Naive B cell (primary cell): Measurements from ENCODE around the gene FTSJ1. TPM values are rescaled to one million over a fixed set of nuclear protein-coding genes. Genes with fewer than 3 reads are reported as not detected.
A peak's percentile ranks its signal among the peaks of the same experiment; 100 is the strongest.

Source experiments
- ATAC-seq, 2 donors: fragments of 150-1000 bp; cut with Tn5 transposase; 2 replicates each; pipeline ENCODE4 v1.10.0; 2021; ENCODE audit warnings: low read depth in 2 of 2, mild to moderate bottlenecking in 2 of 2, moderate library complexity in 2 of 2
- DNase-seq: peaks from one replicate; pipeline ENCODE4 v3.0.0; 2022
- H3K27ac Mint-ChIP-seq, 6 donors: one replicate each; pipeline ENCODE4 v1.8.0; 2020 to 2022; ENCODE audit warnings: mild to moderate bottlenecking in 6 of 6, mixed read lengths in 6 of 6, moderate library complexity in 5 of 6, inconsistent platforms in 2 of 6
- H3K27me3 Mint-ChIP-seq, 3 donors: one replicate each; pipeline ENCODE4 v1.8.0; 2021 to 2022; ENCODE audit warnings: mixed read lengths in 3 of 3, mild to moderate bottlenecking in 1 of 3
- H3K36me3 Mint-ChIP-seq, 2 donors: one replicate each; pipeline ENCODE4 v1.8.0; 2020 to 2022; ENCODE audit warnings: mixed read lengths in 2 of 2, inconsistent platforms in 1 of 2, mild to moderate bottlenecking in 1 of 2
- H3K4me1 Mint-ChIP-seq, 3 donors: one replicate each; pipeline ENCODE4 v1.8.0; 2020 to 2022; ENCODE audit warnings: mixed read lengths in 3 of 3, inconsistent platforms in 1 of 3, mild to moderate bottlenecking in 1 of 3, moderate library complexity in 1 of 3
- H3K4me3 Mint-ChIP-seq, 8 donors: one replicate each; pipeline ENCODE4 v1.8.0; 2020 to 2022; ENCODE audit warnings: mild to moderate bottlenecking in 8 of 8, mixed read lengths in 8 of 8, moderate library complexity in 8 of 8, inconsistent platforms in 2 of 8
- H3K9me3 Mint-ChIP-seq, 7 donors: one replicate each; pipeline ENCODE4 v1.8.0; 2020 to 2022; ENCODE audit warnings: mixed read lengths in 7 of 7, mild to moderate bottlenecking in 5 of 7, inconsistent platforms in 2 of 7, moderate library complexity in 1 of 7
- polyA plus RNA-seq, 6 donors: library from polyadenylated mRNA; unstranded; fragments of 300-500 nt; fragmentation: Illumina TruSeq; gene quantifications; one replicate each; pipeline ENCODE4 v1.2.3, GENCODE V29; 2021; ENCODE audit warnings: low read depth in 6 of 6

FTSJ1 gene
- polyA plus RNA-seq, 6 donors from 2014 or later = 45.1 to 72.0 (median 57.5) TPM

- Mint-ChIP-seq H3K36me3 (no peaks in the 10 kb centered on the region), H3K9me3 (peaks cover 0 to 4% (median 1%) of the 10 kb centered on the region in 7 donors), H3K27ac (no peak overlapping the region), H3K4me3 (peak overlapping the region in 1 of 8 donors; percentile 18), H3K4me1 (peaks cover 29 to 38% (median 37%) of the 10 kb centered on the region in 3 donors), H3K27me3 (no peaks in the 10 kb centered on the region)
- ATAC-seq (no peak), DNase-seq (no peak)
These were observed 1.9 kb upstream of the FTSJ1 start for GRCh38 chrX:48474127-48474526.

GRCh38 chrX:48474581-48474980 lies 1.4 kb upstream of the FTSJ1 start:
- H3K27ac Mint-ChIP-seq = peak overlapping the region in 1 of 6 donors; percentile 54
- no peaks in the 10 kb centered on the region for H3K36me3 Mint-ChIP-seq
- H3K9me3 Mint-ChIP-seq = peaks cover 0 to 4% (median 1%) of the 10 kb centered on the region in 7 donors
- DNase-seq (no peak), ATAC-seq (no peak)
- peak overlapping the region in 2 of 8 donors; percentile 74 to 96 for H3K4me3 Mint-ChIP-seq
- H3K27me3 Mint-ChIP-seq = no peaks in the 10 kb centered on the region
- H3K4me1 Mint-ChIP-seq = peaks cover 27 to 34% (median 33%) of the 10 kb centered on the region in 3 donors

- Mint-ChIP-seq H3K4me1 (peaks cover 26 to 29% (median 29%) of the 10 kb centered on the region in 3 donors), H3K9me3 (peaks cover 0 to 4% (median 1%) of the 10 kb centered on the region in 7 donors), H3K36me3 (peaks cover 0 to 3% of the 10 kb centered on the region in 2 donors), H3K27me3 (no peaks in the 10 kb centered on the region), H3K27ac (peak overlapping the region in 5 of 6 donors; percentile 77 to 95 (median 93)), H3K4me3 (peak overlapping the region; percentile 83 to 96 (median 92))
- ATAC-seq (no peak), DNase-seq (no peak)
These were observed 703 bp upstream of the FTSJ1 start for GRCh38 chrX:48475296-48475695.

GRCh38 chrX:48476919-48477318 lies 920 bp downstream of the FTSJ1 start:
- DNase-seq (no peak), ATAC-seq (no peak)
- H3K4me3 Mint-ChIP-seq = peak overlapping the region; percentile 83 to 96 (median 92)
- H3K36me3 Mint-ChIP-seq = peaks cover 0 to 9% of the 10 kb centered on the region in 2 donors
- no peaks in the 10 kb centered on the region for H3K27me3 Mint-ChIP-seq
- peaks cover 29% of the 10 kb centered on the region in 3 donors for H3K4me1 Mint-ChIP-seq
- peak overlapping the region; percentile 84 to 95 (median 92) for H3K27ac Mint-ChIP-seq
- H3K9me3 Mint-ChIP-seq = peaks cover 0 to 4% (median 2%) of the 10 kb centered on the region in 7 donors

- peaks cover 0 to 4% (median 1%) of the 10 kb centered on the region in 7 donors for H3K9me3 Mint-ChIP-seq
- H3K4me1 Mint-ChIP-seq = peaks cover 29% of the 10 kb centered on the region in 3 donors
- peak overlapping the region in 3 of 8 donors; percentile 29 to 83 (median 69) for H3K4me3 Mint-ChIP-seq
- H3K27ac Mint-ChIP-seq = peak overlapping the region in 2 of 6 donors; percentile 65 to 74
- no peaks in the 10 kb centered on the region for H3K27me3 Mint-ChIP-seq
- H3K36me3 Mint-ChIP-seq = peaks cover 0 to 9% of the 10 kb centered on the region in 2 donors
- ATAC-seq (no peak), DNase-seq (no peak)
These were observed 2.2 kb downstream of the FTSJ1 start for GRCh38 chrX:48477960-48478755.

GRCh38 chrX:48478806-48479205 lies 2.8 kb downstream of the FTSJ1 start:
- H3K4me3 Mint-ChIP-seq = peak overlapping the region in 1 of 8 donors; percentile 41

GRCh38 chrX:48480142-48480541 lies 4.1 kb downstream of the FTSJ1 start:
- Mint-ChIP-seq H3K4me1 (peaks cover 25 to 29% (median 27%) of the 10 kb centered on the region in 3 donors), H3K36me3 (peaks cover 0 to 9% of the 10 kb centered on the region in 2 donors), H3K27me3 (no peaks in the 10 kb centered on the region), H3K27ac (peak overlapping the region in 2 of 6 donors; percentile 8 to 61), H3K4me3 (no peak overlapping the region), H3K9me3 (peaks cover 0 to 4% (median 0%) of the 10 kb centered on the region in 7 donors)
- DNase-seq = no peak
- no peak for ATAC-seq

More at GRCh38 chrX:48478806-48479205, 2.8 kb downstream of the FTSJ1 start:
- Mint-ChIP-seq H3K9me3 (peaks cover 0 to 4% (median 1%) of the 10 kb centered on the region in 7 donors), H3K27me3 (no peaks in the 10 kb centered on the region), H3K36me3 (peaks cover 0 to 9% of the 10 kb centered on the region in 2 donors), H3K4me1 (peaks cover 29% of the 10 kb centered on the region in 3 donors), H3K27ac (no peak overlapping the region)
- no peak for ATAC-seq
- DNase-seq = no peak

- no peak for ATAC-seq
- no peak for DNase-seq
- Mint-ChIP-seq H3K9me3 (peaks cover 0 to 4% (median 0%) of the 10 kb centered on the region in 7 donors), H3K4me3 (no peak overlapping the region), H3K27ac (no peak overlapping the region), H3K4me1 (peaks cover 23 to 29% (median 25%) of the 10 kb centered on the region in 3 donors), H3K27me3 (no peaks in the 10 kb centered on the region), H3K36me3 (peaks cover 0 to 9% of the 10 kb centered on the region in 2 donors)
These were observed 4.6 kb downstream of the FTSJ1 start for GRCh38 chrX:48480583-48480982.

- no peak overlapping the region for H3K27ac Mint-ChIP-seq
- H3K4me1 Mint-ChIP-seq = peaks cover 8 to 13% (median 9%) of the 10 kb centered on the region in 3 donors
- H3K36me3 Mint-ChIP-seq = peaks cover 0 to 9% of the 10 kb centered on the region in 2 donors
- no peaks in the 10 kb centered on the region for H3K27me3 Mint-ChIP-seq
- DNase-seq = no peak
- no peak for ATAC-seq
- H3K4me3 Mint-ChIP-seq = no peak overlapping the region
- H3K9me3 Mint-ChIP-seq = peaks cover 0 to 4% (median 0%) of the 10 kb centered on the region in 7 donors
These were observed 6.5 kb downstream of the FTSJ1 start for GRCh38 chrX:48482526-48482925.

GRCh38 chrX:48487362-48487798 lies 11.4 kb downstream of the FTSJ1 start:
- no peak overlapping the region for H3K4me3 Mint-ChIP-seq
- no peaks in the 10 kb centered on the region for H3K4me1 Mint-ChIP-seq
- H3K9me3 Mint-ChIP-seq = no peaks in the 10 kb centered on the region
- H3K27ac Mint-ChIP-seq = peak overlapping the region in 1 of 6 donors; percentile 24
- DNase-seq (no peak), ATAC-seq (no peak)
- H3K27me3 Mint-ChIP-seq = no peaks in the 10 kb centered on the region
- no peaks in the 10 kb centered on the region for H3K36me3 Mint-ChIP-seq

- Mint-ChIP-seq H3K27me3 (no peaks in the 10 kb centered on the region), H3K4me3 (no peak overlapping the region), H3K27ac (no peak overlapping the region), H3K36me3 (no peaks in the 10 kb centered on the region), H3K9me3 (no peaks in the 10 kb centered on the region), H3K4me1 (no peaks in the 10 kb centered on the region)
- DNase-seq = no peak
- no peak for ATAC-seq
These were observed 12.0 kb downstream of the FTSJ1 start for GRCh38 chrX:48488034-48488433.

- Mint-ChIP-seq H3K27ac (no peak overlapping the region), H3K9me3 (no peaks in the 10 kb centered on the region), H3K4me3 (no peak overlapping the region), H3K36me3 (no peaks in the 10 kb centered on the region), H3K27me3 (no peaks in the 10 kb centered on the region), H3K4me1 (no peaks in the 10 kb centered on the region)
- ATAC-seq (no peak), DNase-seq (no peak)
These were observed 13.3 kb downstream of the FTSJ1 start for GRCh38 chrX:48489296-48489695.

- Mint-ChIP-seq H3K9me3 (no peaks in the 10 kb centered on the region), H3K36me3 (no peaks in the 10 kb centered on the region), H3K27ac (no peak overlapping the region), H3K4me1 (no peaks in the 10 kb centered on the region), H3K4me3 (no peak overlapping the region), H3K27me3 (no peaks in the 10 kb centered on the region)
- ATAC-seq = no peak
- no peak for DNase-seq
These were observed 13.9 kb downstream of the FTSJ1 start for GRCh38 chrX:48489892-48490291.

GRCh38 chrX:48490661-48491060 lies 14.7 kb downstream of the FTSJ1 start:
- Mint-ChIP-seq H3K27ac (no peak overlapping the region), H3K36me3 (no peaks in the 10 kb centered on the region), H3K4me1 (no peaks in the 10 kb centered on the region), H3K27me3 (no peaks in the 10 kb centered on the region), H3K9me3 (no peaks in the 10 kb centered on the region), H3K4me3 (no peak overlapping the region)
- no peak for ATAC-seq
- DNase-seq = no peak
